Effector memory CD4-positive, alpha-beta T cell (primary cell): Measurements from ENCODE around the gene SLC2A4RG.
A peak's percentile ranks its signal among the peaks of the same experiment; 100 is the strongest.

Experiments
- DNase-seq, 3 donors: peaks; one replicate each; pipeline ENCODE4 v3.0.0-alpha.2; 2020
- H3K27ac ChIP-seq: 2 replicates; pipeline ENCODE4 v1.7.0; 2013; ENCODE audit warnings: mild to moderate bottlenecking, low read length, moderate library complexity; ENCODE audit not compliant: insufficient read depth, poor library complexity, severe bottlenecking
- H3K27me3 ChIP-seq: replicated peaks from 2 replicates; pipeline ENCODE4 v1.7.0; 2013; ENCODE audit warnings: mild to moderate bottlenecking, low read length; ENCODE audit not compliant: insufficient read depth, control insufficient read depth, poor library complexity, severe bottlenecking
- H3K36me3 ChIP-seq: 2 replicates; pipeline ENCODE4 v1.7.0; 2013; ENCODE audit warnings: mild to moderate bottlenecking, low read length, moderate library complexity; ENCODE audit not compliant: control insufficient read depth, insufficient read depth
- H3K4me1 ChIP-seq: 2 replicates; pipeline ENCODE4 v1.7.0; 2013; ENCODE audit warnings: low read length, mild to moderate bottlenecking; ENCODE audit not compliant: control insufficient read depth, insufficient read depth, poor library complexity, severe bottlenecking
- H3K4me3 ChIP-seq: 2 replicates; pipeline ENCODE4 v1.7.0; 2013; ENCODE audit warnings: low read length, low read depth, mild to moderate bottlenecking; ENCODE audit not compliant: insufficient read depth, poor library complexity, severe bottlenecking
- H3K9me3 ChIP-seq: 2 replicates; pipeline ENCODE4 v1.7.0; 2013; ENCODE audit warnings: mild to moderate bottlenecking, low read length, moderate library complexity; ENCODE audit not compliant: control insufficient read depth

SLC2A4RG gene

DNA sequence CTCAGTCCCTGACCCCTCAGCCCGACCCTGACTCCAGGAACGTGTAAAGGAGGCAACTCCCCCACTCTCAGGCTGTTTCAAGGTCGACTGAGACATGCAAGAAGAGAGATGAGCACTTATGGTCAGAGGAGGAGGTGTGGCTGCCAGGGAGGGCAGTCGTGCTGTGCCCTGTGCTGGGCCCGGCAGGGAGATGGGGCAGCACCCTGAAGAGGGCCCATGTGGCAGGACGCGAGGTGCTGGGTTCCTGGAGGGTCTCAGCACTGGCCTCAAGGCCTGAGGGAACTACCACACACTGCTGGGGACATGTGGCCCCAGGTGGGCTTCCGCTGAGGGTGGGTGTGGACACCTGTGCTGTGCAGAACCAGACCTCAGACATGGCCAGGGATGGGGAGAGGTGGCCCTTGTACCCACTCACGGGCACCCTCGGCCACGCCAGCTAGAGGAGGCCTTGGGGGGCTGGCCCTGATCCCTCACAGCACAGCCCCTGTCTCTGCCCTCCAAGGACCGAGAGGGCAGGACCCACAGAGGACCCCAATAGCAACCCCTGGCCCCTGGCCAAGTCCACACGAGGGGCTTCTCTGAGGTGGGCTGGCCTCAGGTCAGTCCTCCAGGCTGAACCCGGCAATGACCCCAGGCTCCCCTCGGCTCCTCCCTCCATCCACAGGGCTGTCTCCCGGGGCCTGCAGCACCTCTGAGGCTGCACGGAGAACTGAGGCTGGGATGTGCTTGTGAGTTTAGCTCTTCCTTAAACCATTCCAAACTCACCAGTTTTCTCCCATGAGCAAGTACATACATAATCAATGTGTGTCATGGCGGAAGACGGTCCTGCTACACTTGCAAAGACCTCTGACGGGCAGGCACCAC is 8.7 kb downstream of the SLC2A4RG start:
- Histone ChIP-seq H3K9me3 (no peaks in the 10 kb centered on the region), H3K36me3 (peaks cover 3% of the 10 kb centered on the region), H3K4me1 (peaks cover 24% of the 10 kb centered on the region), H3K27ac (no peak overlapping the region), H3K27me3 (no peaks in the 10 kb centered on the region), H3K4me3 (no peak overlapping the region)
- no peak for DNase-seq

DNA sequence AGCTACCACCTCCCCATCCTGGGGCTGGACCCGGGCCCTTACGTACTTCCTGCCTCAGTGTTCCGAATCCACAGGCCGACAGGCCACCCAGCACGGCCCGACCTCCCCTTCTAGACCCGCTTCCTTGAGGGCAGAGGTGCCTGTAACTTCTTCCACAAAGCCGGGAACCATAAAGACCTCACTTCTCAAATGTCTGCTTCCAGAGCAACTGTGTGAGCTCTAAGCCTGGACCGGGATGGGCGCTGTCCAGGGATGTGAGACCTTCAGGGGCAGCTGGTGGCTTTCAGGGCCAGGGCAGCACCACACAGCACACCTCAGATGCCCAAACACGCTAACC is 9.3 kb downstream of the SLC2A4RG start:
- H3K36me3 ChIP-seq: no peaks in the 10 kb centered on the region
- no peaks in the 10 kb centered on the region for H3K27me3 ChIP-seq
- H3K9me3 ChIP-seq: no peaks in the 10 kb centered on the region
- H3K4me3 ChIP-seq: no peak overlapping the region
- peaks cover 24% of the 10 kb centered on the region for H3K4me1 ChIP-seq
- DNase-seq: no peak
- no peak overlapping the region for H3K27ac ChIP-seq

DNA sequence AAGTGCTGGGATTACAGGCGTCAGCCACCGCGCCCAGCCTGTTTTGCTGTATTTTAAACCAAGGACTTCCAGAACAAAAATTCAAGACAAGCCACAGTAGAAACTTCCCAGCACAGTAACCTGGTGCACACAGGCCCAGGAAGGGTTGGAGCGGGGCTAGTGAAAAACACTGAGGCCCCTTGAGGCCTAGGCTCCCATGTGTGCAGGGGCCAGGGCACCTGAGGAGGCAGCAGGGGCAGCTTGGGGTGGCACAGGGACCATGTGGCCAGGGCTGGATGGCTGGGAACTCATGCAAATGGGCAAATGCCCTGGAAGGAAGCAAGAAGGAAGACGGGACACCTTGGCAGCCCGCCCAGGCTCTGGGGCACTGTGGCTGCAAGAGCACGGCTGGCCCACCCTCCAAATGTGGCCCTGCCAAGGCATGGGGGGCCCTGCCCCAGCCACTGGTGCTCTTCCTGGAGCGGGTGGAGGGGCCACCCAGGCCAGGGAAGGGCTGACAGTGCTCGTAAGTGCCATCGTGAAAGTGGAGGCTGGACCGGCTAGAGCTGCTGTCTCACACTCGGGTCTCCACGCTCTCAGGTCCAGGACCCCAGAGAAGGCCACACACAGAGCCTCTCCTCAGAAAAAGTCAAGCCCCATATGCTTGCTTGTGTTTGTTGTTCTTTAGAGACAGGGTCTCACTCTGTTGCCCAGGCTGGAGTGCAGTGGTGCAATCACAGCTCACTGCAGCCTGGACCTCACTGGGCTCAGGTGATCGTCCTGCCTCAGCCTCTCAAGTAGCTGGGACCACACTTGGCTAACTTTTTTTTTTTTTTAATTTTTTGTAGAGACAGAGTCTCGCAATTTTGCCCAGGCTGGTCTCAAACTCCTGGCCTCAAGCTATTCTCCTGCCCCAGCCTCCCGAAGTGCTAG is 10.3 kb downstream of the SLC2A4RG start:
- H3K9me3 ChIP-seq: no peaks in the 10 kb centered on the region
- H3K4me1 ChIP-seq: peaks cover 24% of the 10 kb centered on the region
- no peaks in the 10 kb centered on the region for H3K27me3 ChIP-seq
- H3K4me3 ChIP-seq: no peak overlapping the region
- no peak overlapping the region for H3K27ac ChIP-seq
- no peaks in the 10 kb centered on the region for H3K36me3 ChIP-seq
- DNase-seq: no peak

DNA sequence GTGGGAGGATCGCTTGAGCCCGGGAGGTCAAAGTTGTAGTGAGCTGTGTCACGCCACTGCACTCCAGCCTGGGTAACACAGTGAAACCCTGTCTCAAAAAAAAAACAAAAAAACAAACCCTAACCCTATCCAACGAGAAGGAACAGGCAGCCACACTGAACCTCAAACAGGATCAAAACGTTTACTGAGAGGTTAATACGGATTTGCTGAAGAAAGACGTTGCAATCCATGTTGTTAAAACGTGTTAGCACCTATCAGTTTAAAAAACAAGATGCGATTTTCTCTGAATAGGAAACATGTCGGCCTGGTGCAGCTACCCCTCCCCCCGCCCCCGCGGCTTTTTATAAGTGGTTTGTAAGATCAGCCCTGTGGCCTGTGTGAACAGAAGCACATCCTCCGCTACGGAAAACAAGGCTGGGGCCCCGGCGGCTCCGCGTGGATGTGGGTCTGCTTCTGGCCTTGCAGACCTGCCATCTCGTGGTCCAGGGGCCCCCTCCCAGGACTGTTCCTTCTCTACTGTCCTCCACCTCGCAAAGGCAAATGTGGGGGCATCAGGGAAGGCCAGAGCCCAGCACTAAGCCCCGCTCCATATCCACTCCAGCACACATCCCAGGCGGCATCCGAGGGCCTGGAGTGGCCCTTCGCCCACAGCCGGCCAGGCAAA is 11.4 kb downstream of the SLC2A4RG start:
- no peaks in the 10 kb centered on the region for H3K36me3 ChIP-seq
- no peaks in the 10 kb centered on the region for H3K9me3 ChIP-seq
- peak overlapping the region; percentile 67 for H3K27ac ChIP-seq
- no peaks in the 10 kb centered on the region for H3K27me3 ChIP-seq
- DNase-seq: peak in 2 of 3 donors; percentile 24 to 33
- H3K4me1 ChIP-seq: peaks cover 24% of the 10 kb centered on the region
- peak overlapping the region; percentile 19 for H3K4me3 ChIP-seq

DNA sequence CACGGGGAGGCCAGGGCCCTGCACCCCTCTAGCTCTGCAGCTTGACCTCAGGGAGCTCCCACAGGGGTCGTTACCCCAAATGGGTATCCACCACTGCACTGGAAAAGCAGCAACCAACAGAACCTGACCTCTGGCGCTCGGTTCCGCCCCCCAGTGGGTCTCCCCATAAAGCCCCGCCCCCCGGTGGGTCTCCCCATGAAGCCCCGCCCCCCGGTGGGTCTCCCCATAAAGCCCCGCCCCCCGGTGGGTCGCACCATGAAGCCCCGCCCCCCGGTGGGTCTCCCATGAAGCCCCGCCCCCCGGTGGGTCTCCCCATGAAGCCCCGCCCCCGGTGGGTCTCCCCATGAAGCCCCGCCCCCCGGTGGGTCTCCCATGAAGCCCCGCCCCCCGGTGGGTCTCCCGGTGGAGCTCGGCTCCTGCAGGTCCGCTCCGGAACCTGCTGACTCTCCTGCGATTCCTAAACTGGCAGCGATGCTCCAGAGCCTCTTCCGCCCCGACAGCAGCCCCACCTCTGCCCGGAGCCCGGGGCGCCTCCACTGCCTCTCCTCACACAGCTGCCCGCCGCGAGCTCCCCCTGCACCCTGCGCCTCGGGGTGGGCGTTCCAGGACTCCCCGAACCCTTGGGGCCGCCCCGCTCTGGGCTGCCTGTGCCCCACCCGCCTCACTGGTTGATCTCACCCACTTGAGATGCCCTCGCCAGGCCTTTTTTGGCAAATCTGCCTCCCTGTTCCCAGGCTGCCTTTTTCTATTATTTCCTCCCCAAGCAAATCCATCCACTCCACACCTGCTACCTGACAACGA is 12.1 kb downstream of the SLC2A4RG start:
- H3K27me3 ChIP-seq: no peaks in the 10 kb centered on the region
- peak overlapping the region; percentile 67 for H3K27ac ChIP-seq
- H3K36me3 ChIP-seq: no peaks in the 10 kb centered on the region
- DNase-seq: peak in 1 of 3 donors; percentile 9
- no peaks in the 10 kb centered on the region for H3K9me3 ChIP-seq
- H3K4me3 ChIP-seq: peak overlapping the region; percentile 19
- H3K4me1 ChIP-seq: peaks cover 24% of the 10 kb centered on the region

DNA sequence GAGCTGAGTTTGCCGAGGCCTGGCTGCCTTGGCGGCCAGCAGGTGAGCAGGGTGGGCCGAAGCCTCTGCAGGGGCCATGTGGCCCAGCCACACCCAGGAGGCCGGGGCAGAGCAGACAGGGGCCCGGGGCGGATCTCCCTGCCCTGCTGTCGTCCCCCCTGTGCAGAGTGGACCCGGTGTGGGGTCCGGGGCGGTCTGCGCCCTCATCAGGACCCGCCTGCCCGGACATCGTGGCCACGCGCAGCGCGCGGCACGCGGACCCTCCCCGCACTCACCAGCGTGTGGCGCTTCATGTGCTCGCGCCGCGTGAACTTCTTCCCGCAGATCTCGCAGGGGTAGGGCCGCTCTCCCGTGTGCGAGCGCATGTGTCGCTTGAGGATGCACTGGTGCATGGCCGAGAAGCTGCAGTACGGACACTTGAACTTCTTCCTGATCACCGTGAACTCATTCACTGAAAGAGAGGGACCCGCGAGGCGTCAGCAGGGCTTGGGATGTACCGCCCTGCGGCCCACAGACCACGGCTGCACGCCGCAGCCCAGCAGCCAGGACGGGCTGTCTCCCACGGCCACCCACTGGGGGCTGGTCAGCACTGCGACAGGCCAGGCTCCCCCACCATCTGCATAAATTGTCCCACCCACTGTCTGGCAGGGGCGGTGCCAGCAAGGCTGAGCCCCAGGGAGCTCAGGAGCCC is 13.0 kb downstream of the SLC2A4RG start:
- Histone ChIP-seq H3K27ac (no peak overlapping the region), H3K4me3 (no peak overlapping the region), H3K36me3 (no peaks in the 10 kb centered on the region), H3K4me1 (peaks cover 24% of the 10 kb centered on the region), H3K9me3 (no peaks in the 10 kb centered on the region), H3K27me3 (no peaks in the 10 kb centered on the region)
- no peak for DNase-seq

DNA sequence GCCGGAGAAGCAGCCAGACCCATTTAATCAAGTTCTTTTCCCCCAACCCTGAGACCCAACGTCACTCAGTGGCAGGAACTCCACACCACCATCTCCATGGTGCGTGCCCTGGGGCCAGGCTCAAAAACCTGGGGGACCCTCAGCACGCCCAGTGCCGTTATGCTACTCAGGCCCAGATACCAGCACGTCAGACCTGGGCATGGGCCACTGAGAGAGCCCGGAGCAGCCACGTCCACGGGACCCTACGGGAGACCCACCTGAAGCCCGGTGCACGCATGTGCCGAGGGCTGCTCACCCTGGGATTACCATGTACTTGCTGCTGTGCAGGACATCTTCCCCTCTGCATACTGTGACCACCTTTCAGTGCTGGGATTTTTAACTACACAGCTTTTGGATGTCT is 13.8 kb downstream of the SLC2A4RG start:
- DNase-seq: no peak
- H3K9me3 ChIP-seq: no peaks in the 10 kb centered on the region
- H3K27me3 ChIP-seq: no peaks in the 10 kb centered on the region
- H3K36me3 ChIP-seq: no peaks in the 10 kb centered on the region
- no peak overlapping the region for H3K27ac ChIP-seq
- H3K4me1 ChIP-seq: peaks cover 24% of the 10 kb centered on the region
- no peak overlapping the region for H3K4me3 ChIP-seq

DNA sequence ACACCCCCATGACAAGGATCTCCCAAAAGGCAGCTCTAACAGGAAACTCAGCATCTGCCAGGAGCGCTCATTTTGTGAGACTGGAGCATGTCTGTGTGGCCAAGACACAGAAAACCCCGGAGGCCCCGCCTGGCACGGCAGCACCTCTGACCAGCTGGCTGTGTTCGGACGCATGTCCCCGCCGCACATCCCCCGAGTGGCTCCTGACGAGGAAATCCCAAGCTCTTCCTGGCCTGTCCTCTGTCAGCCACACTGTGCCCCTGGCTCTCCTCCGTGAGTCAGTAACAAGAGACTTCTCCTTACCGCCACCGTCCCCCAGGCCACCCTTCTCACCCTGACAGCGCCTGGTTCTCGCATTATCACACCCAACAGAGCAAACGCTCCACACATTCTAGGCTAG is 14.4 kb downstream of the SLC2A4RG start:
- H3K4me1 ChIP-seq: peaks cover 24% of the 10 kb centered on the region
- H3K27me3 ChIP-seq: no peaks in the 10 kb centered on the region
- DNase-seq: no peak
- no peaks in the 10 kb centered on the region for H3K9me3 ChIP-seq
- H3K27ac ChIP-seq: no peak overlapping the region
- H3K36me3 ChIP-seq: no peaks in the 10 kb centered on the region
- H3K4me3 ChIP-seq: no peak overlapping the region
